ENCODE data around the gene CSF2RB.

The CSF2RB gene

DNA sequence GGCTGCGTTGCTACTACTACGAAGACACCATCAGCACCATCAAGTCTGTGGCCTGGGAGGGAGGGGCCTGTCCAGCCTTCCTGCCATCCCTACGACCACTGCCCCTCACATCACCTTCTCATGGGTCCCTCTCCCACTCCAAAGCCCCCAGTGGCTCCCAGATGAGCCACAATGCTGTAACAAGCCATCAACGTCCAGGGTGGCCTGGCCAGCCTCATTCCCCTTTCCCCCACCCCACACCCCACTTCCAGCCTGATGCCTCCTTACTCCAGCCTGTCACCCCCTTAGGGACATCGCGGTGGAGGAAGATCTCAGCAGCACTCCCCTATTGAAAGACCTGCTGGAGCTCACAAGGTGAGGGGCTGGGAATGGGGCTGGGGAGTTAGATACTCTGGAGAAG, 37.7 kb upstream of the CSF2RB start:
- DNase-seq (ENCODE audit: low spot score in 2 of 2), result no peak
- no peaks in the 10 kb centered on the region for H3K36me3 ChIP-seq (replicated peaks)
- H3K4me3 ChIP-seq, result no peak overlapping the region

DNA sequence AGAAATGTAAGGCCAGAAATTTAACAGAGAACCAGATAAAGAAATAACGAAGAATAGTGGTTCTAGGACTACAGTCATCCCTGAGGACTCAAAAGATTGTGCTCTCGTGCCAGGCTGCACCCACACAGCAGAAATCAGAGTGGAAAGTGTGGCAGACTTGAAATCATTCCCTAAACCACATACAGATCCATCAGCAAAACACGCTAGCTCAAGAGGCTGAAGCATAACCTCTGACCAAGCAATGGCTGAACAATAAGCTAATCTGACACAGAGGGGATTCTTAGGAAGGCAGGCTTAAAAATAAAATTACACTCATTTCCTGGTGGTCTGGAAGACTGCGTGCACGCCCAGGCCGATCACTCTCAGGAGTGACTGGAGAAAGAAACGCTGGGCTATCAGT, 33.7 kb upstream of the CSF2RB start:
- in situ Hi-C loops (cut with MboI; ENCODE audit: low sequenced_read_pairs), result no loop called here
- peaks cover 4% of the 10 kb centered on the region; the same call in 1 of the 2 replicates for H3K9me3 ChIP-seq
- H3K27me3 ChIP-seq (ENCODE audit: low read depth), result peaks cover 7% of the 10 kb centered on the region
- H3K36me3 ChIP-seq (replicated peaks), result no peaks in the 10 kb centered on the region
- H3K4me1 ChIP-seq, result no peaks in the 10 kb centered on the region
- DNase-seq (ENCODE audit: low spot score in 2 of 2), result no peak
- H3K4me3 ChIP-seq, result no peak overlapping the region

More for the DNA sequence above, 37.7 kb upstream of the CSF2RB start:
- H3K4me1 ChIP-seq, result no peaks in the 10 kb centered on the region
- in situ Hi-C loops (cut with MboI; ENCODE audit: low sequenced_read_pairs), result no loop called here
- H3K27me3 ChIP-seq (ENCODE audit: low read depth), result 0 out of 2 replicates have a peak, but pooled peaks cover 2% of the 10 kb centered on the region
- H3K9me3 ChIP-seq, result no peaks in the 10 kb centered on the region

DNA sequence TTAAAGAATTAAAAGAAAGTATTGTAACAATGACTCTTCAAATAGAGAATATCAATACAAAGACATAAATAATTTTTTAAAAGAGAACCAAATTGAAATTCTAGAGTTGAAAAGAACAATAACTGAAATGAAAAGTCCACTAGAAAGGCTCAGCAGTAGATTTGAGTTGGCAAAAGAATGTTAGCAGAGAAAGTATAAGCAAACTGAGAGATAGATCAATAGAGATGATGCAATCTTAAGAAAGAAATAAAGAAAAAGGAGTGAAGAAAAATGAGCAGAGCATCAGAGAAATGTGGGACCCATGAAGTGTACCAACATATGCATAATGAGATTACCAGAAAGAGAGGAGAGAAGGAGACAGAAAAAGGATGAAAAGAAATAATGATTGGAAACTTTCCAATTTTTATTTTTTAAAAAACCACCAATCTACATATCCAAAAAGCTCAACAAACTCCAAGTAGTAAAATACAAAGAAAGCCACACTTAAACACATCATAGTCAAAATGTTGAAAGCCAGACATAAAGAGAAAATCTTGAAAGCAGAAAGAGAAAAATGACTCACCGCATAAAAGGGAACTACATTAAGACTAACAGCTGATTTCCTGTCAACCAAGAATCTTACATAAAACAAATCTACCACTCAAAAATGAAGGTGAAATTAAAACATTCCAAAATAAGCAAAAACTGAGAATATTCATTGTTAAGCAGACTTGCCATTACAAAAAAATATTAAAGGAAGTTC, 31.8 kb upstream of the CSF2RB start:
- H3K4me1 ChIP-seq, result no peaks in the 10 kb centered on the region
- no peaks in the 10 kb centered on the region for H3K36me3 ChIP-seq (replicated peaks)
- no peak overlapping the region for H3K4me3 ChIP-seq
- peaks cover 9% of the 10 kb centered on the region for H3K27me3 ChIP-seq (ENCODE audit: low read depth)
- in situ Hi-C loops (cut with MboI; ENCODE audit: low sequenced_read_pairs), result no loop called here
- DNase-seq (ENCODE audit: low spot score in 2 of 2), result no peak
- H3K9me3 ChIP-seq, result peaks cover 4% of the 10 kb centered on the region; the same call in 1 of the 2 replicates

GRCh38 chr22:36884349-36885158, 28.9 kb upstream of the CSF2RB start:
- in situ Hi-C loops (cut with MboI; ENCODE audit: low sequenced_read_pairs), result no loop called here
- no peak overlapping the region for H3K4me3 ChIP-seq
- H3K27me3 ChIP-seq (ENCODE audit: low read depth), result peaks cover 7% of the 10 kb centered on the region
- no peaks in the 10 kb centered on the region for H3K36me3 ChIP-seq (replicated peaks)
- H3K4me1 ChIP-seq, result no peaks in the 10 kb centered on the region
- DNase-seq (ENCODE audit: low spot score in 2 of 2), result no peak
- H3K9me3 ChIP-seq, result peaks cover 4% of the 10 kb centered on the region; the same call in 1 of the 2 replicates

DNA sequence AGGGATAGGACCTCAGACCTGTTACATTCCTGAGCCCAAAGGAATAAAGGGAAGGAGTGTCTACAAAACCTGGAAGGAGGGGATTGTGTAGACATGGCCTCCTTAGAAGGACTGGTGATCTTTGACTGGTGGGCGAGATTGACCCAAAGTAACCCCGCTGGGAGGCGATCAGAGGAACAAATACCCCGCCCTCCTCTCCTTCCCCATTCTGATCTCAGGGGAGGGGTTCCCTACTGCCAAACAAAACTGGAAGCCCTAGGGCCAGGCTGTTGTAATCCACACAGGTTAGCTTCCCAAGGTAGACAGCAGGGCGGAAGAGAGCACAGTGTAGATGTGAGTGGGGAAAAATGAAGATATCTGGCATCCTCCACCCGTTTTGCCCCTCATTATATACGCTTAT, 28.0 kb upstream of the CSF2RB start:
- Histone ChIP-seq H3K9me3 (peaks cover 4% of the 10 kb centered on the region; the same call in 1 of the 2 replicates), H3K27me3 (ENCODE audit: low read depth) (peaks cover 7% of the 10 kb centered on the region), H3K36me3 (replicated peaks) (no peaks in the 10 kb centered on the region), H3K4me3 (no peak overlapping the region), H3K4me1 (no peaks in the 10 kb centered on the region)
- no peak for DNase-seq (ENCODE audit: low spot score in 2 of 2)
- in situ Hi-C loops (cut with MboI; ENCODE audit: low sequenced_read_pairs), result no loop called here

DNA sequence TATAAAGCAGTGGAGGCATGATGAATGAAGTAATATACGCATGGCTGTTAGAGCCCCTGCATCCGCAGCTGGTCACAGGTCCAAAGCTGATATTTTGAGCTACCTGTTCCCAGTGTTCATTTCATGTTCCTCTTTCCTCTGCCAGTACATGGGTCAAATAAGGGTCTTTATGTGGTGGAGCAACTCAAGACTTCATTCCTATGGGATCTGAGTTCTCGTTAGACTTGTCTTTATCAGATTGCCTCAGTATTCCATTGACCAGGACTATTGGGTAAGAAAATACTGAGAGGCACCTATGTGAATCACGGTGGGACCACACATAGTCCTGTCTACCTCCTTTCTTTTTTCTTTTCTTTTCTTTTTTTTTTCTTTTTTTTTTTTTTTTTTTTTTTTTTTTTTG, 27.4 kb upstream of the CSF2RB start:
- no peaks in the 10 kb centered on the region for H3K4me1 ChIP-seq
- in situ Hi-C loops (cut with MboI; ENCODE audit: low sequenced_read_pairs), result no loop called here
- no peak for DNase-seq (ENCODE audit: low spot score in 2 of 2)
- peaks cover 4% of the 10 kb centered on the region; the same call in 1 of the 2 replicates for H3K9me3 ChIP-seq
- no peaks in the 10 kb centered on the region for H3K36me3 ChIP-seq (replicated peaks)
- no peak overlapping the region for H3K4me3 ChIP-seq
- peaks cover 7% of the 10 kb centered on the region for H3K27me3 ChIP-seq (ENCODE audit: low read depth)

- Histone ChIP-seq H3K27me3 (ENCODE audit: low read depth) (peaks cover 7% of the 10 kb centered on the region), H3K4me3 (no peak overlapping the region), H3K4me1 (no peaks in the 10 kb centered on the region), H3K9me3 (no peaks in the 10 kb centered on the region), H3K36me3 (replicated peaks) (no peaks in the 10 kb centered on the region)
- in situ Hi-C loops (cut with MboI; ENCODE audit: low sequenced_read_pairs), result no loop called here
- DNase-seq (ENCODE audit: low spot score in 2 of 2), result no peak
Observed at GRCh38 chr22:36887162-36887561, 26.3 kb upstream of the CSF2RB start.

DNA sequence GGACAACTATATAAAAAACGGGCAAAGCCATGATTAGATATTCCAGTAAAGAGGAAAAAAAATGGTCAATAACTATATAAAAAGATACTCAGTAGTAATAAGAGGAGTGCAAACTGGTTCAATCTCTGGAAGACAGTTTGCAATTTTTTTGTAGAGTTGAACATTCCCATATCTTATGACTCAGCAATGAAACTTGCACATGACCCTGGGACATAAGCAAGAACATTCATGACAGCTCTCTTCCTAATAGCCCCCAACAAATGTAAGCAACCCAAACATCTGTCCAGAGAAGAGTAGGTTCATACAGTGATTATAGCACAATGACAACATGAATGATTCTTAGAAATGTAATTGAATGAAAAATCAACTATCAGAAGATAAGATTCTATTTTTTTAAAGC, 21.8 kb upstream of the CSF2RB start:
- H3K9me3 ChIP-seq, result no peaks in the 10 kb centered on the region
- in situ Hi-C loops (cut with MboI; ENCODE audit: low sequenced_read_pairs), result no loop called here
- H3K27me3 ChIP-seq (ENCODE audit: low read depth), result peaks cover 6% of the 10 kb centered on the region
- no peak overlapping the region for H3K4me3 ChIP-seq
- no peaks in the 10 kb centered on the region for H3K36me3 ChIP-seq (replicated peaks)
- H3K4me1 ChIP-seq, result no peaks in the 10 kb centered on the region
- DNase-seq (ENCODE audit: low spot score in 2 of 2), result no peak

- no peak for DNase-seq (ENCODE audit: low spot score in 2 of 2)
- no peaks in the 10 kb centered on the region for H3K4me1 ChIP-seq
- peaks cover 6% of the 10 kb centered on the region for H3K27me3 ChIP-seq (ENCODE audit: low read depth)
- H3K9me3 ChIP-seq, result no peaks in the 10 kb centered on the region
- H3K36me3 ChIP-seq (replicated peaks), result no peaks in the 10 kb centered on the region
- in situ Hi-C loops (cut with MboI; ENCODE audit: low sequenced_read_pairs), result no loop called here
- H3K4me3 ChIP-seq, result no peak overlapping the region
Observed at GRCh38 chr22:36892292-36892691, 21.1 kb upstream of the CSF2RB start.

DNA sequence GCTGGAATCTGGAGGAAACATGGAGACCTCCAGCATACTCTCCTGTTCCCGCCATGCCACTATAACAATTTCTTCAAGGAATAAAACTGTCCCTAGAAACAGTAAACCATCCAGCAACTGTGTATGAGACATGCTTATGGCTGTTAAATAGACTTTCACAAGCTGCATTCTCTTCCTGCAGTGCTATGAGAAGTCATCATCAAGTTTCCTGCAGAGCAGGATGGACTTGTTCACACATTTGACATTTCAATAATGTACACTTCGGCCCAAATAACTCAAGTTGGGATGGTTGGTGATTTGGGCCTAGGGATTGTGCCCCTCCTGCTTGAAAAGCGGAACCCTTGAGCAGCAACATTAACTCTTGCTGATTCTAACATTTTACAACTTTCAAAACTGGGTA, 20.2 kb upstream of the CSF2RB start:
- no peaks in the 10 kb centered on the region for H3K4me1 ChIP-seq
- no peak overlapping the region for H3K4me3 ChIP-seq
- H3K27me3 ChIP-seq (ENCODE audit: low read depth), result peaks cover 10% of the 10 kb centered on the region
- in situ Hi-C loops (cut with MboI; ENCODE audit: low sequenced_read_pairs), result no loop called here
- H3K9me3 ChIP-seq, result no peaks in the 10 kb centered on the region
- DNase-seq (ENCODE audit: low spot score in 2 of 2), result no peak
- no peaks in the 10 kb centered on the region for H3K36me3 ChIP-seq (replicated peaks)

- no peaks in the 10 kb centered on the region for H3K9me3 ChIP-seq
- no peaks in the 10 kb centered on the region for H3K36me3 ChIP-seq (replicated peaks)
- no peak overlapping the region for H3K4me3 ChIP-seq
- no peaks in the 10 kb centered on the region for H3K4me1 ChIP-seq
- in situ Hi-C loops (cut with MboI; ENCODE audit: low sequenced_read_pairs), result no loop called here
- H3K27me3 ChIP-seq (ENCODE audit: low read depth), result peaks cover 10% of the 10 kb centered on the region
- no peak for DNase-seq (ENCODE audit: low spot score in 2 of 2)
Observed at GRCh38 chr22:36894266-36894665, 19.2 kb upstream of the CSF2RB start.

DNA sequence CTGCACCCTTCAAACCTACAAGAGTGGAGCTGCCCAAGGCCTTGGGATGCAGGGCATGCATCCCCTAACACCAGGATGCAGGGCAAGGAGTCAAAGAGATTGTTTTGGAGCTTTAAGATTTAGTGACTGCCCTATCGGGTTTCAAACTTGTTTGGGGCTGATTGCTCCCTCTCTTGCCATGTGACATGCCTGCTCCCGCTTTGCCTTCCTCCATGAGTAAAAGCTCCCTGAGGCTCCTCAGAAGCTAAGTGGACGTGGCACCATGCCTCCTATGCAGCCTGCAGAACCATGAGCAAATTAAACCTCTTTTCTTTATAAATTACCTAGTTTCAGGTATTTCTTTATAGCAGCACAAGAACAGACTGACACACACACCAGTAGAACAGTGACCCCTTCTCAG, 15.8 kb upstream of the CSF2RB start:
- DNase-seq (ENCODE audit: low spot score in 2 of 2), result no peak
- H3K27me3 ChIP-seq (ENCODE audit: low read depth), result peaks cover 10% of the 10 kb centered on the region
- H3K4me3 ChIP-seq, result no peak overlapping the region
- no peaks in the 10 kb centered on the region for H3K4me1 ChIP-seq
- in situ Hi-C loops (cut with MboI; ENCODE audit: low sequenced_read_pairs), result no loop called here
- no peaks in the 10 kb centered on the region for H3K36me3 ChIP-seq (replicated peaks)
- no peaks in the 10 kb centered on the region for H3K9me3 ChIP-seq

DNA sequence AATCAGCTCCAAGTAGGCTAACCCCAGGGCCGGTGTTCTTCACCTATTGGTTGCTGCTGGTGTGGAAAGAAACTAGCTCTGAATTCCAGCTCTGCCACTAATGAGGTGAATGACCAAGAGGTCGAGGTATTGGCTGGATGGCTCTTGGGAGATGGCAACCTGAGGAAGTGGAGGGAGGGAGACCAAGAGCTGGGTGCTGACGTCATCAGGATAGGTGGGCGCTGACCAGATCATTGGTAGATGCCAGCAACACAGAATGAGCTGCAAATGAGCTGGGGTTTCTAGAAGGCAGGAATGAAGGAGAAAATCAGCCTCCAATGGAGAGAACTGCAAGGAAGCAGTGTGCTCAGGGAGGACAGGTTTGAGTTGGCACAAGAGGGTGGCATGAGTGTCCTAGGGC, 14.7 kb upstream of the CSF2RB start:
- no peak overlapping the region for H3K4me3 ChIP-seq
- H3K4me1 ChIP-seq, result no peaks in the 10 kb centered on the region
- H3K27me3 ChIP-seq (ENCODE audit: low read depth), result 0 out of 2 replicates have a peak, but pooled peaks cover 4% of the 10 kb centered on the region
- no peak for DNase-seq (ENCODE audit: low spot score in 2 of 2)
- no peaks in the 10 kb centered on the region for H3K9me3 ChIP-seq
- no peaks in the 10 kb centered on the region for H3K36me3 ChIP-seq (replicated peaks)
- in situ Hi-C loops (cut with MboI; ENCODE audit: low sequenced_read_pairs), result no loop called here

DNA sequence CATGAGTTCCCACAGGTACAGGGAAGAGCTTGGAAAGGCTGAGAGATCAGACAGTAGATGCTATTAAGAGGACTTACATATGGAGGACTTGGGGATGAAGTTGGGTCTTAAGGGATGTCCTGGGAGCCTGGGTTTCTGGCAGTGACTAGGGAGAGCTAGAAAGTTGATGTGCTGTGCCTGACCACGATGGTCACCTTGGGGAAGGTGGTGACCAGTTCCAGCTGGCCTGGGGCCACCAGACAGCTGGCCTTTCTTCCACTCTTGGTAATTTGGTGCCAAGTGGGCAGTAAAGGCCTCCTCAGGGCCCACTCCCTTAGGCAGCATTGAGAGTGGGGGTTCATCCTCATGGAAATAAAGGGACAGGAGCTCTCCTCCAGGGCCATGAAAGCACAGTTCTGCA, 13.9 kb upstream of the CSF2RB start:
- Histone ChIP-seq H3K4me1 (no peaks in the 10 kb centered on the region), H3K27me3 (ENCODE audit: low read depth) (0 out of 2 replicates have a peak, but pooled peaks cover 4% of the 10 kb centered on the region), H3K4me3 (no peak overlapping the region), H3K9me3 (no peaks in the 10 kb centered on the region), H3K36me3 (replicated peaks) (no peaks in the 10 kb centered on the region)
- DNase-seq (ENCODE audit: low spot score in 2 of 2), result no peak
- in situ Hi-C loops (cut with MboI; ENCODE audit: low sequenced_read_pairs), result no loop called here
